ENCODE measurements around the gene STAT4. TPM values are rescaled to one million over a fixed set of nuclear protein-coding genes. Genes with fewer than 3 reads are reported as not detected.

The STAT4 gene
- total and polyA plus RNA-seq, 2 experiments from 2014 or later, result 0.31 to 0.45 TPM

DNA sequence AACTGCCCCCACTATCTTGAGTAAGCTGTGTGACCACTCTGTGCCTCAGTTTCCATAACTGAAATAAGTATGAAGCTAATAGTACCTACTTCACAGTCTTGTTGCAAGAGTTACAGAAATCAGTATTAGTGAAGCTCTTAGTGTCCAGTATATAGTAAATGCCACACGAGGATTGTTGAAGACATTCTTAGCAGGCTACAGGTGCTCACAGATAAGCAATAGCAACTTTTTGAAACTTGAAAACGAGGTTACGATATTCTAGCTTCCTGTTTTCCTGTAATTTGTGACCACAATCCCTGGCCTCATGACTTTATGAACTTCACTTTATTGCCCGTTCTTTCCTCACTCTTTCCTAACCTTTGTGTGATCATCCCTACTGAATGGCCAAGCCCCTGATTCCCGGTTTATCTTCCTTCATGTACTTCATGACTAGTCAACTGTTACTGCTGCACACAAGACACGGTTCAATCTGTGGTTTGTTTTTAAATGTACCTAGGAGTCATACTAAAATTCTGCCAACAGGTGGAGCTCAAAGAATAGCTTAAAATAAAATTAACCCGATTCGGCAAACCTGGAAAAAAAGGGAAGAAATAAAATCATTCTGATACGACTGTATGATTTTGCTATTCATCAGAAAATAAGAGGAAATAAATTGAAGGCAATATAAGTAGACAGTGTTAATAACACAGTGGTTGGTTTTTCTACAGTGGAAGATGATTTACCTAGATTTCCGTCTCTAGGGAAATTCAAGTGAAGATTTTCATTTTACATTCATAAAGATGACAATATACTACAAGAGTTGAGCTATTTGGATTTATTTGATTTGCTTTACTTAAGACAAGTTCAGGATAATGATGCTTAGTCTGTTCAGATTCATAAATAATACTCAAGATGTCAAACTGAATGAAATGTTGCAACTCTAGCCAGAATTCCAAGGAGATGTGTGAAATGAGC is 98.7 kb downstream of the STAT4 start:
- H3K4me1 ChIP-seq (ENCODE audit: low read depth), result peaks cover 9% of the 10 kb centered on the region
- TF ChIP-seq, protein P1, sequence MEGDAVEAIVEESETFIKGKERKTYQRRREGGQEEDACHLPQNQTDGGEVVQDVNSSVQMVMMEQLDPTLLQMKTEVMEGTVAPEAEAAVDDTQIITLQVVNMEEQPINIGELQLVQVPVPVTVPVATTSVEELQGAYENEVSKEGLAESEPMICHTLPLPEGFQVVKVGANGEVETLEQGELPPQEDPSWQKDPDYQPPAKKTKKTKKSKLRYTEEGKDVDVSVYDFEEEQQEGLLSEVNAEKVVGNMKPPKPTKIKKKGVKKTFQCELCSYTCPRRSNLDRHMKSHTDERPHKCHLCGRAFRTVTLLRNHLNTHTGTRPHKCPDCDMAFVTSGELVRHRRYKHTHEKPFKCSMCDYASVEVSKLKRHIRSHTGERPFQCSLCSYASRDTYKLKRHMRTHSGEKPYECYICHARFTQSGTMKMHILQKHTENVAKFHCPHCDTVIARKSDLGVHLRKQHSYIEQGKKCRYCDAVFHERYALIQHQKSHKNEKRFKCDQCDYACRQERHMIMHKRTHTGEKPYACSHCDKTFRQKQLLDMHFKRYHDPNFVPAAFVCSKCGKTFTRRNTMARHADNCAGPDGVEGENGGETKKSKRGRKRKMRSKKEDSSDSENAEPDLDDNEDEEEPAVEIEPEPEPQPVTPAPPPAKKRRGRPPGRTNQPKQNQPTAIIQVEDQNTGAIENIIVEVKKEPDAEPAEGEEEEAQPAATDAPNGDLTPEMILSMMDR (IDR thresholded peaks at IDR 0.05; ENCODE audit: low read depth, low read length), result peak; percentile 55
- H3K27ac ChIP-seq, result no peak overlapping the region
- no peak overlapping the region for H3K4me3 ChIP-seq
- H3K27me3 ChIP-seq, result no peaks in the 10 kb centered on the region
- peak; percentile 61 to 75 for DNase-seq (ENCODE audit: low read depth in 1 of 2, low spot score in 1 of 2)
- no peaks in the 10 kb centered on the region for H3K9me3 ChIP-seq (ENCODE audit: low read depth)
- H3K36me3 ChIP-seq, result no peaks in the 10 kb centered on the region

DNA sequence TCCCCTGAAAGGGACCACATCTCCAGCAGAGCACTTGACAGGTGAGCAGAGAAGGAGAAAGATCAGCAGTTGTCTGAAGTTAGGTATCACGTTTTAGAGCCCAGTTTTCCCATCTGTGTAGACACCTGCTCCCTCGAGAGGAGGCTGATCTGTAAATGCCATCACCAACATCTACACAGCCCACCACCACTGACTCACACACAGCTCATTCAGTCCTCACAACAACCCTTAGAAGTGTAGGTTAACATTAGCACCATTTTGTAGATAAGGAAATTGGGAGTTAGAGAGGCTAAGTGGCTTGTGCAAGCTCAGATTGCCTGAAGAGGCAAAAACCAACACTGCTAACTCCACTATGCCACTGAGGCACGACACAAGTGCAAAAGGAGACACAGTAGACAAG is 99.6 kb downstream of the STAT4 start:
- Histone ChIP-seq H3K4me1 (ENCODE audit: low read depth) (peaks cover 9% of the 10 kb centered on the region), H3K27ac (no peak overlapping the region), H3K27me3 (no peaks in the 10 kb centered on the region), H3K4me3 (no peak overlapping the region), H3K36me3 (no peaks in the 10 kb centered on the region), H3K9me3 (ENCODE audit: low read depth) (no peaks in the 10 kb centered on the region)
- no peak for DNase-seq (ENCODE audit: low read depth in 1 of 2, low spot score in 1 of 2)
- TF ChIP-seq, protein P1 (IDR thresholded peaks at IDR 0.05; ENCODE audit: low read depth, low read length), result no peak

DNA sequence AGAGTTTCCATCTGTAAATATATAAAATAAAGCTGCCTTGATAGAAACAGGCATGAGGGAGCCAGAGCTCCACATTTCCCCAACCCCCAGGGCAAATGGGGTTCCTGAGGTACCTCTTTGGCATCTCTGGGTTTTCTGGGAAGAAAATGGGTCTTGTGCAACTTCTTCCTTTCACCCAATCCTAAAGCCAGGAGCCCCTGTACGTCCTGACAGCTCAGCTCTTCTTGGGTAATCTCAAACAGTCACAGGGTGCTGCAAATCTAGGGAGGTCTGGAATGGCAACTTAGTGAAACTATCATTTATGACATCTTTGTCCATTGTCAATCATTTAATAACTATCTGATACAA is 100.2 kb downstream of the STAT4 start:
- H3K9me3 ChIP-seq (ENCODE audit: low read depth), result no peaks in the 10 kb centered on the region
- DNase-seq (ENCODE audit: low read depth in 1 of 2, low spot score in 1 of 2), result peak in 1 of 2 donors; percentile 70
- H3K27ac ChIP-seq, result no peak overlapping the region
- no peaks in the 10 kb centered on the region for H3K36me3 ChIP-seq
- TF ChIP-seq, protein P1 (IDR thresholded peaks at IDR 0.05; ENCODE audit: low read depth, low read length), result no peak
- H3K4me1 ChIP-seq (ENCODE audit: low read depth), result peaks cover 9% of the 10 kb centered on the region
- no peaks in the 10 kb centered on the region for H3K27me3 ChIP-seq
- no peak overlapping the region for H3K4me3 ChIP-seq

DNA sequence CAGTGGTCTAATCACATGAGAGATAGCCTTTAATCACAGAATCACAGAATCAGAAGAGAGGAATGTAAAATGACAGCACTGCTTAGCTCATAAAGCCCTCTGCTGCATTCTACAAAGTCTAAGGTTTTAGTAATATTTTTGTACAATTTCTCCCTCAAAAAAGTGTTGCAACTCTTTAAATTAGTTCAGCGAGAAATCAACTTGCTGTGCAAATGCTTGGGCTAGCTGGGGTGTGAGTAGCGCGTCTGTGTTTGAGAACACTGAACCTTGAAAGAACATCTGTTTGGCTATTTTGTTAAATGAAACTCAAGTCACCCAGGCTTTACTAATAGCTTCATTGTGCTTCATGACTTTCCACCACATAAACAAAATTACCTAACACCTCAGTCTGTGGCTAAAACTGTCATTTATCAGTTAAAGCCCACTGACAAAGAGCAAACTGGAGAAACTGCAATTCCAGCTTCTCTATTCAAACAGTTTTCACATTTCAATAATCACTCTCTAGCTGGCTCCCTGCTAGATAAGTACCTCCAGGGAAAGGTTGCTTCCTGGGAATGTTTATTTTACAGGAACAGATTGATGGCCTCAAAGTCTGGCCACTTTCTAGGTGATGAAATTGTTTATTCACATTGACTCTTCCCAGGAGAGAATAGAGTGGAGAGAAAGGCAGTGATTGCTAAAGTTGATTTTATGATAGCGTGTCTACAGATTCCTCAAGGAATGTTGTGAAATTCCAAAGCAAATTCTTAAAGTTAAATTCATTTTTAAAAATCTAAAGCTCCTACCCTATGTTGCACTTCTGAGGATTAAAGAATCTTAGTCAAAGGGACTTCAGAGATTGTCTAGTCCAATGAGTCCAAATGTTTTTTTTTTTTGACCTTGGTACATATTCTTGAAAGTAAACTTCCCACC is 100.8 kb downstream of the STAT4 start:
- Histone ChIP-seq H3K4me3 (no peak overlapping the region), H3K27me3 (no peaks in the 10 kb centered on the region), H3K9me3 (ENCODE audit: low read depth) (no peaks in the 10 kb centered on the region), H3K36me3 (no peaks in the 10 kb centered on the region), H3K27ac (peak overlapping the region; percentile 23), H3K4me1 (ENCODE audit: low read depth) (peaks cover 9% of the 10 kb centered on the region)
- DNase-seq (ENCODE audit: low read depth in 1 of 2, low spot score in 1 of 2), result peak in 1 of 2 donors; percentile 66
- TF ChIP-seq, protein P1 (IDR thresholded peaks at IDR 0.05; ENCODE audit: low read depth, low read length), result no peak

GRCh38 chr2:191048073-191048472 is 102.7 kb downstream of the STAT4 start:
- TF ChIP-seq, protein P1 (IDR thresholded peaks at IDR 0.05; ENCODE audit: low read depth, low read length), result no peak
- DNase-seq (ENCODE audit: low read depth in 1 of 2, low spot score in 1 of 2), result no peak
- no peak overlapping the region for H3K27ac ChIP-seq
- no peaks in the 10 kb centered on the region for H3K27me3 ChIP-seq
- no peaks in the 10 kb centered on the region for H3K36me3 ChIP-seq
- no peaks in the 10 kb centered on the region for H3K9me3 ChIP-seq (ENCODE audit: low read depth)
- peaks cover 9% of the 10 kb centered on the region for H3K4me1 ChIP-seq (ENCODE audit: low read depth)
- no peak overlapping the region for H3K4me3 ChIP-seq
